OCI-LY3 (cell line): ENCODE results near the gene UBXN10.

Experiments
- H2AFZ ChIP-seq: fragments of 200-600, 300-600 bp; shearing (Covaris generic); 2 replicates; pipeline ENCODE4 v1.6.0; 2014; ENCODE audit warnings: antibody characterized with exemption, low read depth, low read length
- H3K27ac ChIP-seq: fragments of 200-600, 300-600 bp; sonication (generic); 2 replicates; pipeline ENCODE4 v1.5.1; 2014; ENCODE audit warnings: mild to moderate bottlenecking, low read length, moderate library complexity, mixed read lengths
- H3K27me3 ChIP-seq: fragments of 200-600, 300-600 bp; sonication (generic); 2 replicates; pipeline ENCODE4 v1.6.1; 2014; ENCODE audit warnings: low read depth, low read length, mixed read lengths
- H3K36me3 ChIP-seq: fragments of 200-600, 300-600 bp; sonication (generic); replicated peaks from 2 replicates; pipeline ENCODE3; 2014; ENCODE audit warnings: low read depth, low read length, mixed read lengths
- H3K4me1 ChIP-seq: fragments of 300-600, 200-600 bp; sonication (generic); 2 replicates; pipeline ENCODE4 v1.6.1; 2014; ENCODE audit warnings: low read length, mixed read lengths
- H3K4me2 ChIP-seq: fragments of 200-600, 300-600 bp; sonication (generic); 2 replicates; pipeline ENCODE4 v1.6.1; 2014; ENCODE audit warnings: low read length, mixed read lengths
- H3K4me3 ChIP-seq: fragments of 300-600, 200-600 bp; sonication (generic); 2 replicates; pipeline ENCODE4 v1.5.1; 2014; ENCODE audit warnings: antibody characterized with exemption, mild to moderate bottlenecking, low read length, moderate library complexity
- H3K79me2 ChIP-seq: fragments of 300-600, 200-600 bp; shearing (Covaris generic); 2 replicates; pipeline ENCODE4 v1.6.1; 2014; ENCODE audit warnings: mild to moderate bottlenecking, low read length, mixed read lengths
- H3K9ac ChIP-seq: fragments of 300-600, 200-600 bp; shearing (Covaris generic); 2 replicates; pipeline ENCODE4 v1.6.0; 2014; ENCODE audit warnings: mild to moderate bottlenecking, low read length, moderate library complexity
- H3K9me3 ChIP-seq: fragments of 200-600, 300-600 bp; shearing (Covaris generic); 2 replicates; pipeline ENCODE4 v1.6.1; 2014; ENCODE audit warnings: low read length, mixed read lengths; ENCODE audit not compliant: insufficient read depth
- H4K20me1 ChIP-seq: fragments of 200-600, 300-600 bp; sonication (generic); 2 replicates; pipeline ENCODE4 v1.6.1; 2016; ENCODE audit warnings: low read length, mixed read lengths; ENCODE audit not compliant: insufficient read depth
- CTCF ChIP-seq: fragments of 200-600, 300-600 bp; sonication (generic); IDR thresholded peaks from 2 replicates; pipeline ENCODE4 v1.5.1; 2014; ENCODE audit warnings: antibody characterized with exemption, low read length, low read depth
- EZH2phosphoT487 ChIP-seq: fragments of 200-600 bp; shearing (Covaris generic); IDR thresholded peaks from 2 replicates; pipeline ENCODE4 v1.6.1; 2018; ENCODE audit warnings: antibody characterized with exemption, mixed run types, low read depth

The UBXN10 gene

DNA sequence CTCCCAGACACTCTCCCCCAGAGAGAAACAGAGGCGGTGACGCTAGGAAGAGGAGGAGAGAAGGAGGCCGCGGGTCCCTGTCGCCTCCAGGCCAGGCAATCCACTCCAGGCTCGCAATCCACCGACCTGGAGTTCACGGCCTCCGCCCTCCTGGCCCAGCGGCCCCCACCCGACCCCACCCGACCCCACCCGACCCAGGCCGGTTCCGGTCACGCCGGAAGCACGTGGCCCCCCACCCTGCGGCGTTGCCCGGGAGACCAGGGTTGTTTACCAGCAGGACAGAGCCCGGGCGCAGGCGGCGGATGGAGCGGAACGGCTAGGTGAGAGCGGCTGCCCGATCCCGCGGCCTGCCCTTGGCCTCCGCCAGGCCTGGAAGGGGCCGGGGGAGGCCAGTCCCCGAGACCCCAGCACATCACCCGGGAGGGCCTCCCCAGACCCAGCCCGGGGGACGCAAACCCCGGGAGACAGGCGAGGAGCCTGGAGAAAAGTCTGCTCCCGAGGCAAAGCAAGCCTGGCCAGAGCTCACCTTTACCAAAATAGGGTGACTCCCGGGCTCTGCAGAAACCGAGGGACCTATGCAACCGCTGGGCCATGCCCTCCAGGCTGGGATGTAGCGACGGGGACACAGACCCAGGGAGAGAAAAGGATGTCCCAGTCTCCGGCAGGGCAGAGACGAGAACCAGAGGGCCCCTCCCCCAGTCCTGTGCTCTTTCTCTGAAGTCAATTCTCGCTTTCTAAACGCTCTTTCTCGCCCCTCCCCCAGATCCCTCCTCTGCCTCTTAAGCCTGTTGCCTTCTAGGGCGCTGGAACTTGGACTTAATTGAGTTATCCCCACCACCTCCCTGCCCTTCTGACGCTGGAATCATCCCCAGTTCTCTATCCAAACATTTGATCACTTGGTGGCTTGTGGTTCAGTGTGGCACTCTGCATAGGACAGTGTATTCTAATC is at the start of gene UBXN10, which contains the start of gene PLA2G2C:
TSS of gene UBXN10 (plus strand) at position 263 of the 949 bp plus-strand sequence. CDS start 4,466 bp downstream, outside the sequence.
TSS of gene PLA2G2C (minus strand) at position 685 of the 949 bp plus-strand sequence. CDS start 9,155 bp downstream, outside the sequence.
- Histone ChIP-seq H3K27me3 (no peaks in the 10 kb centered on the region), H3K4me1 (peaks cover 20% of the 10 kb centered on the region), H4K20me1 (no peaks in the 10 kb centered on the region), H3K4me2 (peak within 1 kb of the TSS; percentile 93), H3K27ac (peak within 1 kb of the TSS; percentile 48), H2AFZ (peak within 1 kb of the TSS; percentile 70), H3K79me2 (no peaks in the 10 kb centered on the region), H3K9me3 (no peaks in the 10 kb centered on the region), H3K36me3 (no peaks in the 10 kb centered on the region), H3K4me3 (peak within 1 kb of the TSS; percentile 97), H3K9ac (peak within 1 kb of the TSS; percentile 88)
- TF ChIP-seq EZH2phosphoT487 (no peak), CTCF (no peak)

- Histone ChIP-seq H3K79me2 (no peaks in the 10 kb centered on the region), H3K36me3 (no peaks in the 10 kb centered on the region), H3K9me3 (no peaks in the 10 kb centered on the region), H4K20me1 (no peaks in the 10 kb centered on the region), H3K4me3 (no peak overlapping the region), H3K4me1 (no peaks in the 10 kb centered on the region), H3K27ac (no peak overlapping the region), H3K4me2 (no peak overlapping the region), H2AFZ (no peak overlapping the region), H3K9ac (no peak overlapping the region), H3K27me3 (no peaks in the 10 kb centered on the region)
- TF ChIP-seq CTCF = no peak
- TF ChIP-seq EZH2phosphoT487 = no peak
Observed at GRCh38 chr1:20136249-20136648, 49.6 kb upstream of the UBXN10 start.

DNA sequence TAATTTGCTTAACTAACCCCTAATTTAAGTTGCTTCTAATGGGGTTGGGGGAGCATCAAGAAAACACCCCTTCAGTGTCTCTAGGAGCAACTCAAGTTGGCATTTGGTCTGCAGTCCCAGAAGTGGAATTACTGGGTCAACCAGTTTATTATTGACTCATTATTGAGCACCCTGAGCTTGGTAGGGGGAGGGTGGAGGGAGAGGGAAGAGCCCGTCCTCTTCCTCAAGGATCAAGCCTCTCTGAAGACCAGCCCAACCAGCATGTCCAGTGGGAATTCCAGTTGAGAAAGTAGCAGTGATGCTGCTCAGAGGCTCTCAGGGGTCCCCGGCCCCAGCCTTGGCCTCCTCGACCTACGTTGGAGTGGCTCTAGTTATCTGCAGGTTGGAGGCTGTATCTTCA is 48.8 kb upstream of the UBXN10 start:
- Histone ChIP-seq H4K20me1 (no peaks in the 10 kb centered on the region), H3K27me3 (no peaks in the 10 kb centered on the region), H3K4me3 (no peak overlapping the region), H3K79me2 (no peaks in the 10 kb centered on the region), H3K9me3 (no peaks in the 10 kb centered on the region), H3K9ac (no peak overlapping the region), H3K27ac (no peak overlapping the region), H3K4me1 (no peaks in the 10 kb centered on the region), H3K36me3 (no peaks in the 10 kb centered on the region), H2AFZ (no peak overlapping the region), H3K4me2 (no peak overlapping the region)
- TF ChIP-seq CTCF (no peak), EZH2phosphoT487 (no peak)

DNA sequence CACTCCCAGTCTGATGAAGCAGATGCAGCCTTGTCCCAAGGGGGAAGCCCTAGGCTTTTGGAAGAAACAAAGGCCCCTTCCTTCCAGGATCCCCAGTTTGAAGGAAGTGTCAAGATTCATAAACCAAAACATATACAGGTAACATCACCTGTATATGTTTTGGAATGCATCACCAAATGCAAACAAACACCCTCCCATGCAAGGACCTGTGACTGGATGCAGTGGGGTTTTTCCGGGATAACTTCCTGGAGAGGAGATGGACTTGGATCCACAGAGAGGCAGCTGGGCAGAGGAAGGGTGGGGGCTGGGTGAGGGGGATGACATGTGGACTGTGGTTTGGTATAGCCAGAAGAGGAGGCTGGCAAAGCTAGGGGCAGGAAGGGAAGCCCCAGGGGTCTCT is 48.3 kb upstream of the UBXN10 start:
- Histone ChIP-seq H3K9ac (no peak overlapping the region), H3K27me3 (no peaks in the 10 kb centered on the region), H3K4me3 (no peak overlapping the region), H3K4me1 (no peaks in the 10 kb centered on the region), H2AFZ (no peak overlapping the region), H3K4me2 (no peak overlapping the region), H4K20me1 (no peaks in the 10 kb centered on the region), H3K79me2 (no peaks in the 10 kb centered on the region), H3K27ac (no peak overlapping the region), H3K36me3 (no peaks in the 10 kb centered on the region), H3K9me3 (no peaks in the 10 kb centered on the region)
- no peak for TF ChIP-seq CTCF
- TF ChIP-seq EZH2phosphoT487 = no peak
